ENCODE measurements around the gene CDKAL1.

GRCh38 chr6:20939161-20939775, 405.0 kb downstream of the CDKAL1 start:
- no peak for TF ChIP-seq USF2 (IDR thresholded peaks at IDR 0.05; ENCODE audit: low read depth, low read length)
- TF ChIP-seq USF2 (CRISPR knock-in tag; IDR thresholded peaks at IDR 0.05; ENCODE audit: borderline replicate concordance) = no peak
- TF ChIP-seq HMGXB4 (CRISPR knock-in tag; IDR thresholded peaks at IDR 0.05; ENCODE audit: borderline replicate concordance in 1 of 2, low read depth in 1 of 2) = no peak
- TF ChIP-seq GATAD1 (CRISPR knock-in tag; IDR thresholded peaks at IDR 0.05) = no peak
- no peak for TF ChIP-seq PBX3 (CRISPR knock-in tag; IDR thresholded peaks at IDR 0.05; ENCODE audit: borderline replicate concordance)
- no peak for TF ChIP-seq ARID2 (CRISPR knock-in tag; IDR thresholded peaks at IDR 0.05; ENCODE audit: borderline replicate concordance)
- TF ChIP-seq, protein P1, sequence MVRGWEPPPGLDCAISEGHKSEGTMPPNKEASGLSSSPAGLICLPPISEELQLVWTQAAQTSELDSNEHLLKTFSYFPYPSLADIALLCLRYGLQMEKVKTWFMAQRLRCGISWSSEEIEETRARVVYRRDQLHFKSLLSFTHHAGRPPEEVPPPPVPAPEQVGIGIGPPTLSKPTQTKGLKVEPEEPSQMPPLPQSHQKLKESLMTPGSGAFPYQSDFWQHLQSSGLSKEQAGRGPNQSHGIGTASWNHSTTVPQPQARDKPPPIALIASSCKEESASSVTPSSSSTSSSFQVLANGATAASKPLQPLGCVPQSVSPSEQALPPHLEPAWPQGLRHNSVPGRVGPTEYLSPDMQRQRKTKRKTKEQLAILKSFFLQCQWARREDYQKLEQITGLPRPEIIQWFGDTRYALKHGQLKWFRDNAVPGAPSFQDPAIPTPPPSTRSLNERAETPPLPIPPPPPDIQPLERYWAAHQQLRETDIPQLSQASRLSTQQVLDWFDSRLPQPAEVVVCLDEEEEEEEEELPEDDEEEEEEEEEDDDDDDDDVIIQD (CRISPR knock-in tag; IDR thresholded peaks at IDR 0.05; ENCODE audit: low read depth) = peak; percentile 28; the same call in 1 of the 2 replicates
- no peak for TF ChIP-seq SP5 (CRISPR knock-in tag; IDR thresholded peaks at IDR 0.05; ENCODE audit: borderline replicate concordance, low read depth)
- TF ChIP-seq ZNF138 (CRISPR knock-in tag; IDR thresholded peaks at IDR 0.05; ENCODE audit: low read depth) = no peak
- no peak for TF ChIP-seq YEATS2 (CRISPR knock-in tag; IDR thresholded peaks at IDR 0.05; ENCODE audit: borderline replicate concordance)
- no peak for TF ChIP-seq TAF15 (IDR thresholded peaks at IDR 0.05; ENCODE audit: low read depth, low read length, poor library complexity, severe bottlenecking)
